HepG2 (cell line): ENCODE data around the gene SMIM29. TPM values are rescaled to one million over a fixed set of nuclear protein-coding genes. Genes with fewer than 3 reads are reported as not detected.

Experiments
- ARID5B ChIP-seq: IDR thresholded peaks from 2 replicates; pipeline ENCODE4 v1.4.0; 2020; ENCODE audit warnings: mild to moderate bottlenecking, missing genetic modification reagents
- CEBPZ ChIP-seq: IDR thresholded peaks from 2 replicates; pipeline ENCODE4 v1.6.1; 2012; ENCODE audit warnings: low read length, improper control_type of control experiment
- EP300 ChIP-seq, 3 experiments: sonication (generic) in 1 of 3; formaldehyde crosslinking in 1 of 3; IDR thresholded peaks; 2 replicates each; pipeline versions ENCODE4 v1.5.1 to v1.6.1; 2011 to 2020; ENCODE audit warnings: low read depth in 2 of 3, low read length in 2 of 3, borderline replicate concordance in 1 of 3, improper control_type of control experiment in 1 of 3, mild to moderate bottlenecking in 1 of 3, missing genetic modification reagents in 1 of 3, moderate library complexity in 1 of 3
- HDAC6 ChIP-seq: fragments of 200-600 bp; sonication (generic); IDR thresholded peaks from 2 replicates; pipeline ENCODE4 v1.7.0; 2017; ENCODE audit warnings: mild to moderate bottlenecking, antibody characterized with exemption, low read length, low read depth
- HNF4A ChIP-seq: sonication (generic); formaldehyde crosslinking; IDR thresholded peaks from 2 replicates; pipeline ENCODE4 v1.4.0; 2020; ENCODE audit warnings: missing genetic modification reagents
- MXI1 ChIP-seq: IDR thresholded peaks from 3 replicates; pipeline ENCODE4 v1.6.1; 2012; ENCODE audit warnings: low read depth, low read length, inconsistent platforms, borderline replicate concordance
- NCOR1 ChIP-seq: fragments of 200-600 bp; sonication (generic); IDR thresholded peaks from 2 replicates; pipeline ENCODE4 v1.7.0; 2017; ENCODE audit warnings: antibody characterized with exemption, low read length, borderline replicate concordance
- RFX3 ChIP-seq: IDR thresholded peaks from 2 replicates; pipeline ENCODE4 v1.6.1; 2016; ENCODE audit warnings: missing biosample characterization, missing genetic modification reagents
- RXRA ChIP-seq: sonication (generic); formaldehyde crosslinking; IDR thresholded peaks from 2 replicates; pipeline ENCODE4 v1.5.1; 2020; ENCODE audit warnings: missing genetic modification reagents
- RXRB ChIP-seq: IDR thresholded peaks from 2 replicates; pipeline ENCODE4 v1.6.1; 2016; ENCODE audit warnings: borderline replicate concordance, missing genetic modification reagents, missing compliant biosample characterization
- SAP130 ChIP-seq: IDR thresholded peaks from 2 replicates; pipeline ENCODE4 v1.6.1; 2016; ENCODE audit warnings: low read depth
- ZBTB20 ChIP-seq: sonication (generic); formaldehyde crosslinking; IDR thresholded peaks from 2 replicates; pipeline ENCODE4 v1.8.1; 2023; ENCODE audit warnings: missing genetic modification reagents, low read depth, mild to moderate bottlenecking, borderline replicate concordance
- ZHX2 ChIP-seq, 2 experiments: sonication (generic) in 1 of 2; formaldehyde crosslinking in 1 of 2; IDR thresholded peaks; 2 replicates each; pipeline versions ENCODE4 v1.6.1 to v1.9.0; 2014 to 2022; ENCODE audit warnings: antibody characterized with exemption in 1 of 2, borderline replicate concordance in 1 of 2, inconsistent platforms in 1 of 2, low read depth in 1 of 2, missing genetic modification reagents in 1 of 2
- ZMYM3 ChIP-seq: sonication (generic); formaldehyde crosslinking; IDR thresholded peaks from 2 replicates; pipeline ENCODE4 v1.5.1; 2020; ENCODE audit warnings: mild to moderate bottlenecking, missing genetic modification reagents
- ZNF451 ChIP-seq: sonication (generic); formaldehyde crosslinking; IDR thresholded peaks from 2 replicates; pipeline ENCODE4 v1.5.0; 2020; ENCODE audit warnings: mild to moderate bottlenecking, missing genetic modification reagents
- ZNF776 ChIP-seq: sonication (generic); formaldehyde crosslinking; IDR thresholded peaks from 2 replicates; pipeline ENCODE4 v1.4.0; 2020; ENCODE audit warnings: mild to moderate bottlenecking, missing genetic modification reagents
- polyA plus RNA-seq, 8 experiments: library from polyadenylated mRNA; depleted of rRNA in 3 of 8; stranded (reverse) in 7 of 8; unstranded in 1 of 8; fragments of >200 nt; fragmentation: Illumina TruSeq in 4 of 8; extraction: Trizol in 4 of 8; gene quantifications; 2 replicates each; pipeline versions ENCODE4 v1.2.1 to v1.2.3, GENCODE V29; 2011 to 2016; ENCODE audit warnings: low read depth in 4 of 8, missing spikeins in 1 of 8, mixed read lengths in 1 of 8; ENCODE audit not compliant: insufficient read depth in 1 of 8
- total RNA-seq, 5 experiments: library from RNA; depleted of rRNA; stranded (reverse); fragments of >200 nt; fragmentation: Illumina TruSeq; extraction: Trizol; gene quantifications; 2 replicates each; pipeline ENCODE4 v1.2.3, GENCODE V29; 2016; ENCODE audit warnings: low read depth in 1 of 5

Gene SMIM29
- total and polyA plus RNA-seq, 2 of the 13 experiments (the other 11 are each of a cell fraction or from before 2014, with no cell fraction given): 8.8 to 15.3 TPM

GRCh38 chr6:34274129-34274528, 25.3 kb upstream of the SMIM29 start (continued):
- no peak for TF ChIP-seq ZNF451 (CRISPR knock-in tag)
- no peak for TF ChIP-seq ZNF776
- TF ChIP-seq SAP130: peak; percentile 63
- peak; percentile 81 for TF ChIP-seq ZMYM3 (CRISPR knock-in tag)
- TF ChIP-seq RFX3 (CRISPR knock-in tag): no peak
- peak; percentile 24; the same call in 1 of the 3 replicates for TF ChIP-seq MXI1
- TF ChIP-seq HDAC6: no peak
- peak; percentile 45; the same call in 1 of the 2 replicates for TF ChIP-seq NCOR1
- no peak for TF ChIP-seq ZHX2 (IDR thresholded peaks at IDR 0.05; ENCODE audit: low read depth)
- no peak for TF ChIP-seq ZHX2 (CRISPR knock-in tag; IDR thresholded peaks at IDR 0.05; ENCODE audit: borderline replicate concordance)
- TF ChIP-seq ARID5B (CRISPR knock-in tag): peak; percentile 34; the same call in 1 of the 2 replicates
- TF ChIP-seq ZBTB20 (CRISPR knock-in tag): no peak
- peak; percentile 72 for TF ChIP-seq HNF4A
- no peak for TF ChIP-seq CEBPZ
- no peak for TF ChIP-seq EP300 (IDR thresholded peaks at IDR 0.05; ENCODE audit: low read depth in 2 of 2, low read length in 2 of 2)
- no peak for TF ChIP-seq EP300 (CRISPR knock-in tag; IDR thresholded peaks at IDR 0.05; ENCODE audit: borderline replicate concordance)
- peak; percentile 32; the same call in 1 of the 2 replicates for TF ChIP-seq RXRA
- TF ChIP-seq RXRB (CRISPR knock-in tag): peak; percentile 40; the same call in 1 of the 2 replicates
